SK-MEL-5 (cell line): Measurements from ENCODE around the gene PARN. TPM values are rescaled to one million over a fixed set of nuclear protein-coding genes. Genes with fewer than 3 reads are reported as not detected.

Experiments
- DNase-seq: peaks from one replicate; pipeline ENCODE4 v3.0.0-alpha.2; 2016; ENCODE audit warnings: low read depth, low spot score
- in situ Hi-C: cut with HindIII; loops from 2 replicates; pipeline ENCODE4 v1.10.0; 2016; ENCODE audit warnings: low sequenced_read_pairs, high pct_unique_total_duplicates, low pct_unique_long_range_greater_than_20kb
- total RNA-seq: library from RNA; depleted of rRNA; stranded (reverse); fragments of >200 nt; shearing (Covaris generic); gene quantifications from 2 replicates; pipeline ENCODE4 v1.2.3, GENCODE V29; 2014

The PARN gene
- total RNA-seq, 1 experiment from 2014 or later: 102 TPM

GRCh38 chr16:14472357-14472756 lies 157.7 kb downstream of the PARN start:
- no peak for DNase-seq
- in situ Hi-C loops: no loop called here

GRCh38 chr16:14470788-14471187 lies 159.3 kb downstream of the PARN start:
- no peak for DNase-seq
- in situ Hi-C loops: no loop called here

- DNase-seq: no peak
- in situ Hi-C loops: no loop called here
Measured at GRCh38 chr16:14465799-14466198, 164.3 kb downstream of the PARN start.

GRCh38 chr16:14464796-14465195 lies 165.3 kb downstream of the PARN start:
- in situ Hi-C loops: no loop called here
- DNase-seq: no peak

- in situ Hi-C loops: no loop called here
- DNase-seq: no peak
Measured at GRCh38 chr16:14464192-14464591, 165.9 kb downstream of the PARN start.

GRCh38 chr16:14462811-14463210 lies 167.2 kb downstream of the PARN start:
- no peak for DNase-seq
- in situ Hi-C loops: no loop called here

GRCh38 chr16:14460726-14461125 lies 169.3 kb downstream of the PARN start:
- in situ Hi-C loops: no loop called here
- DNase-seq: no peak

GRCh38 chr16:14458576-14458975 lies 171.5 kb downstream of the PARN start:
- no peak for DNase-seq
- in situ Hi-C loops: no loop called here

GRCh38 chr16:14456793-14457481 lies 173.1 kb downstream of the PARN start:
- no peak for DNase-seq
- in situ Hi-C loops: no loop called here

- no peak for DNase-seq
- in situ Hi-C loops: no loop called here
Measured at GRCh38 chr16:14455573-14455972, 174.5 kb downstream of the PARN start.

- in situ Hi-C loops: no loop called here
- DNase-seq: no peak
Measured at GRCh38 chr16:14454391-14454790, 175.7 kb downstream of the PARN start.

GRCh38 chr16:14452066-14452465 lies 178.0 kb downstream of the PARN start:
- in situ Hi-C loops: no loop called here
- DNase-seq: no peak

- DNase-seq: no peak
- in situ Hi-C loops: no loop called here
Measured at GRCh38 chr16:14450846-14451245, 179.2 kb downstream of the PARN start.

GRCh38 chr16:14449790-14450480 lies 180.1 kb downstream of the PARN start:
- in situ Hi-C loops: no loop called here
- no peak for DNase-seq

- no peak for DNase-seq
- in situ Hi-C loops: no loop called here
Measured at GRCh38 chr16:14449334-14449733, 180.7 kb downstream of the PARN start.

GRCh38 chr16:14448879-14449278 lies 181.2 kb downstream of the PARN start:
- in situ Hi-C loops: no loop called here
- no peak for DNase-seq

- in situ Hi-C loops: no loop called here
- no peak for DNase-seq
Measured at GRCh38 chr16:14447783-14448182, 182.3 kb downstream of the PARN start.

GRCh38 chr16:14446796-14447195 lies 183.3 kb downstream of the PARN start:
- DNase-seq: no peak
- in situ Hi-C loops: no loop called here

- DNase-seq: no peak
- in situ Hi-C loops: no loop called here
Measured at GRCh38 chr16:14445937-14446715, 183.9 kb downstream of the PARN start.
